A673 (cell line): ENCODE measurements around the gene WRAP53. TPM values are rescaled to one million over a fixed set of nuclear protein-coding genes. Genes with fewer than 3 reads are reported as not detected.

ENCODE experiments used
- BruUV-seq: library from RNA; stranded (reverse); fragments of 400-500 nt; replicated peaks from 2 replicates; lab custom pipeline; 2021; lab: Mats Ljungman, UMichigan
- CTCF ChIA-PET: fragments of 300-600 bp; sonication (Branson Sonifier 250); formaldehyde crosslinking; loops from one replicate; lab custom pipeline; 2022; ENCODE audit warnings: antibody characterized with exemption; lab: Charles Lee
- POLR2A ChIA-PET: fragments of 300-600 bp; sonication (Branson Sonifier 250); formaldehyde crosslinking; loops from one replicate; lab custom pipeline; 2022; ENCODE audit warnings: antibody characterized with exemption; ENCODE audit not compliant: low non-redundant PET; lab: Charles Lee
- DNase-seq: peaks from one replicate; pipeline ENCODE4 v3.0.0-alpha.2; 2015; ENCODE audit warnings: low spot score
- H3K27ac ChIP-seq: fragments of 200-600 bp; sonication (generic); 2 replicates; pipeline ENCODE4 v1.5.1; 2016; ENCODE audit warnings: mixed run types, low read depth, mild to moderate bottlenecking, mixed read lengths, antibody characterized with exemption, low read length; ENCODE audit not compliant: poor library complexity, severe bottlenecking
- H3K27me3 ChIP-seq: fragments of 200-600 bp; sonication (generic); replicated peaks from 2 replicates; pipeline ENCODE4 v1.6.1; 2017; ENCODE audit warnings: mixed run types, low read depth, mild to moderate bottlenecking, mixed read lengths, antibody characterized with exemption, low read length; ENCODE audit not compliant: insufficient read depth, poor library complexity
- H3K36me3 ChIP-seq: fragments of 200-600 bp; sonication (generic); 2 replicates; pipeline ENCODE4 v1.6.1; 2016; ENCODE audit warnings: mixed run types, mild to moderate bottlenecking, mixed read lengths, antibody characterized with exemption, low read length; ENCODE audit not compliant: insufficient read depth, poor library complexity, severe bottlenecking
- H3K4me1 ChIP-seq: fragments of 200-600 bp; sonication (generic); 2 replicates; pipeline ENCODE4 v1.6.1; 2017; ENCODE audit warnings: mixed run types, mild to moderate bottlenecking, mixed read lengths, antibody characterized with exemption, low read length; ENCODE audit not compliant: insufficient read depth, poor library complexity, severe bottlenecking
- H3K4me3 ChIP-seq: fragments of 200-600 bp; sonication (generic); 2 replicates; pipeline ENCODE4 v1.5.1; 2016; ENCODE audit warnings: low read depth, mixed run types, mild to moderate bottlenecking, mixed read lengths, low read length; ENCODE audit not compliant: poor library complexity, severe bottlenecking
- H3K9me3 ChIP-seq: fragments of 200-600 bp; sonication (generic); 2 replicates; pipeline ENCODE4 v1.6.1; 2016; ENCODE audit warnings: mixed run types, low read depth, mild to moderate bottlenecking, mixed read lengths, antibody characterized with exemption, low read length; ENCODE audit not compliant: poor library complexity, severe bottlenecking
- EZH2 ChIP-seq: fragments of 200-600 bp; sonication (generic); IDR thresholded peaks from 2 replicates; pipeline ENCODE4 v1.6.1; 2017; ENCODE audit warnings: borderline replicate concordance, low read depth, mild to moderate bottlenecking, mixed read lengths, antibody characterized with exemption, low read length; ENCODE audit not compliant: poor library complexity, severe bottlenecking
- intact Hi-C: fragments of 100-400 bp; cut with micrococcal nuclease; formaldehyde crosslinking; loops from one replicate; pipeline ENCODE4 v1.10.0; 2022; ENCODE audit not compliant: unreplicated experiment
- total RNA-seq: library from RNA; stranded (reverse); gene quantifications from 2 replicates; pipeline ENCODE4 v1.2.3, GENCODE V29; 2021
- TF ChIP-seq, protein P1 (sequence below): fragments of 300-800, 200-600 bp; sonication (generic); conservative IDR thresholded peaks from 2 replicates; pipeline ENCODE4 v1.5.1; 2017; ENCODE audit warnings: low read depth, mild to moderate bottlenecking, antibody characterized with exemption, low read length, moderate library complexity, mixed read lengths

The WRAP53 gene
- total RNA-seq, 1 experiment from 2014 or later = 42.2 TPM

DNA sequence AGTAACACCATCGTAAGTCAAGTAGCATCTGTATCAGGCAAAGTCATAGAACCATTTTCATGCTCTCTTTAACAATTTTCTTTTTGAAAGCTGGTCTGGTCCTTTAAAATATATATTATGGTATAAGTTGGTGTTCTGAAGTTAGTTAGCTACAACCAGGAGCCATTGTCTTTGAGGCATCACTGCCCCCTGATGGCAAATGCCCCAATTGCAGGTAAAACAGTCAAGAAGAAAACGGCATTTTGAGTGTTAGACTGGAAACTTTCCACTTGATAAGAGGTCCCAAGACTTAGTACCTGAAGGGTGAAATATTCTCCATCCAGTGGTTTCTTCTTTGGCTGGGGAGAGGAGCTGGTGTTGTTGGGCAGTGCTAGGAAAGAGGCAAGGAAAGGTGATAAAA is 15.0 kb upstream of the WRAP53 start:
- peaks cover 67% of the 10 kb centered on the region for H3K36me3 ChIP-seq
- DNase-seq = peak; percentile 44
- H3K9me3 ChIP-seq = peaks cover 5% of the 10 kb centered on the region
- no peak overlapping the region for H3K4me3 ChIP-seq
- ChIA-PET POLR2A (no interaction called here), CTCF (interaction anchor here (0.8 kb wide), 1 partner anchor 22 kb away, joined by 4 read pairs; the partner anchor contains the start of gene ATP1B2)
- H3K27me3 ChIP-seq = no peaks in the 10 kb centered on the region
- no TSS peak for BruUV-seq
- H3K27ac ChIP-seq = no peak overlapping the region
- intact Hi-C loops = no loop called here
- TF ChIP-seq, protein P1, sequence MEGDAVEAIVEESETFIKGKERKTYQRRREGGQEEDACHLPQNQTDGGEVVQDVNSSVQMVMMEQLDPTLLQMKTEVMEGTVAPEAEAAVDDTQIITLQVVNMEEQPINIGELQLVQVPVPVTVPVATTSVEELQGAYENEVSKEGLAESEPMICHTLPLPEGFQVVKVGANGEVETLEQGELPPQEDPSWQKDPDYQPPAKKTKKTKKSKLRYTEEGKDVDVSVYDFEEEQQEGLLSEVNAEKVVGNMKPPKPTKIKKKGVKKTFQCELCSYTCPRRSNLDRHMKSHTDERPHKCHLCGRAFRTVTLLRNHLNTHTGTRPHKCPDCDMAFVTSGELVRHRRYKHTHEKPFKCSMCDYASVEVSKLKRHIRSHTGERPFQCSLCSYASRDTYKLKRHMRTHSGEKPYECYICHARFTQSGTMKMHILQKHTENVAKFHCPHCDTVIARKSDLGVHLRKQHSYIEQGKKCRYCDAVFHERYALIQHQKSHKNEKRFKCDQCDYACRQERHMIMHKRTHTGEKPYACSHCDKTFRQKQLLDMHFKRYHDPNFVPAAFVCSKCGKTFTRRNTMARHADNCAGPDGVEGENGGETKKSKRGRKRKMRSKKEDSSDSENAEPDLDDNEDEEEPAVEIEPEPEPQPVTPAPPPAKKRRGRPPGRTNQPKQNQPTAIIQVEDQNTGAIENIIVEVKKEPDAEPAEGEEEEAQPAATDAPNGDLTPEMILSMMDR = peak; percentile 63
- TF ChIP-seq EZH2 = no peak
- no peaks in the 10 kb centered on the region for H3K4me1 ChIP-seq

DNA sequence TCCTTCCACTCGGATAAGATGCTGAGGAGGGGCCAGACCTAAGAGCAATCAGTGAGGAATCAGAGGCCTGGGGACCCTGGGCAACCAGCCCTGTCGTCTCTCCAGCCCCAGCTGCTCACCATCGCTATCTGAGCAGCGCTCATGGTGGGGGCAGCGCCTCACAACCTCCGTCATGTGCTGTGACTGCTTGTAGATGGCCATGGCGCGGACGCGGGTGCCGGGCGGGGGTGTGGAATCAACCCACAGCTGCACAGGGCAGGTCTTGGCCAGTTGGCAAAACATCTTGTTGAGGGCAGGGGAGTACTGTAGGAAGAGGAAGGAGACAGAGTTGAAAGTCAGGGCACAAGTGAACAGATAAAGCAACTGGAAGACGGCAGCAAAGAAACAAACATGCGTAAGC is 13.3 kb upstream of the WRAP53 start:
- H3K27me3 ChIP-seq = no peaks in the 10 kb centered on the region
- no TSS peak for BruUV-seq
- no peak for TF ChIP-seq EZH2
- TF ChIP-seq, protein P1 = no peak
- peaks cover 5% of the 10 kb centered on the region for H3K9me3 ChIP-seq
- no peak for DNase-seq
- H3K27ac ChIP-seq = no peak overlapping the region
- CTCF ChIA-PET = no interaction called here
- H3K36me3 ChIP-seq = peaks cover 57% of the 10 kb centered on the region
- H3K4me3 ChIP-seq = no peak overlapping the region
- POLR2A ChIA-PET = no interaction called here
- intact Hi-C loops = no loop called here
- no peaks in the 10 kb centered on the region for H3K4me1 ChIP-seq

DNA sequence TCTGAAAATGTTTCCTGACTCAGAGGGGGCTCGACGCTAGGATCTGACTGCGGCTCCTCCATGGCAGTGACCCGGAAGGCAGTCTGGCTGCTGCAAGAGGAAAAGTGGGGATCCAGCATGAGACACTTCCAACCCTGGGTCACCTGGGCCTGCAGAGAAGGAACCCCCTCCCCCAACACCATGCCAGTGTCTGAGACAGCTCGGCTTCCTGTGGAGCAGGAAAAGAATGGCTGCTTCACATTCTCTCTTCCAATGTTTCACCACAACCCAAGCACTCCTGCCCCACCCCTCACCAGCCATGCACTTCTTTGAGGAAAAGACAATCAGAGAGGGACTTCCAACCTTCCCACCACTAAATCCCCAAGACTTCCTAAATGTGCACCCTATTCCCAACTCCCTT is 11.7 kb upstream of the WRAP53 start:
- TF ChIP-seq, protein P1 = no peak
- TF ChIP-seq EZH2 = no peak
- H3K36me3 ChIP-seq = peaks cover 42% of the 10 kb centered on the region
- no peak overlapping the region for H3K4me3 ChIP-seq
- POLR2A ChIA-PET = no interaction called here
- no peak overlapping the region for H3K27ac ChIP-seq
- no peak for DNase-seq
- intact Hi-C loops = no loop called here
- CTCF ChIA-PET = no interaction called here
- no TSS peak for BruUV-seq
- H3K9me3 ChIP-seq = peaks cover 5% of the 10 kb centered on the region
- H3K27me3 ChIP-seq = no peaks in the 10 kb centered on the region
- no peaks in the 10 kb centered on the region for H3K4me1 ChIP-seq
